DLD1 (cell line): ENCODE results near the gene HES7.

ENCODE experiments used
- in situ Hi-C: cut with HindIII; loops from 2 replicates; pipeline ENCODE4 v1.10.0; 2017; ENCODE audit warnings: low sequenced_read_pairs

The HES7 gene

DNA sequence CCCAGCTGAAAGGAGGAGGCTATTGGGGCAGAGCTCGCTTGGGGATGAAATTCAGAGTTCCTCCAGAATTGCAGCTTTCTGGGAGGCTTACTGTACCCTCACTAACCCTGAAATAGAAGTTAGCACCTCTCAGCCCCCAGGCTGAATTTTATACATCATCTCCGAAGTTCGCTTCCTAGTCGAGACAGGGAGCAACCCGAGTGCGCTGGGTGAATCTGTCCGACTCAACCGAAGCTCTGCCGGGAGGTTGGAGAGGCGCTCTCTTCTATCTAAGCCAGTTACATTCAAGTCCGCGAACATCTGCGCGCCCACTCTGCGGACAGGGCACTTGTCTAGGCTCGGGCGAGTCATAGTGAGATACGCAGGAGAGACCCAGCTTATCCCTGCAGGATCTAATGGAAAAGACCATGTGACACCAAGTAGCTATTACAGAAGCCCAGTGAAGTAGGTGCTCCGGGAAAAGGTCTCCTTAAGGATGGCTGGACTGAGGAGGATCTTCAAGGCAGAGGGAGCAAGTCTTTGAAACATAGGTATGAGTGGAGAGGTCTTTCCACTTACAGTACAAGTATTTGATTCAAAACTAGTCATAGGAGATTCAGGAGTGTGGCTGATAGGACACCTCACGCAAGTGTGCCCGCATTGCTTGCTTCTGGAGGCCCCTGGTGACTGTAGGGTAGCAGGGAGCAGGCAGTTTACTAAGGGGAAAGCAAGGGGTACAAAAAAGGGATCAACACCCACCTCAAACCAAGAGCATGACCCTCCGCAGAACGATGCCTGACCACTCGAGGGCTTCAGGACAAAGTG is 646 bp upstream of the HES7 start:
- in situ Hi-C loops = loop anchor here (25.0 kb wide), 1 partner anchor 188 kb away; the partner anchor contains the start of gene ARHGEF15

DNA sequence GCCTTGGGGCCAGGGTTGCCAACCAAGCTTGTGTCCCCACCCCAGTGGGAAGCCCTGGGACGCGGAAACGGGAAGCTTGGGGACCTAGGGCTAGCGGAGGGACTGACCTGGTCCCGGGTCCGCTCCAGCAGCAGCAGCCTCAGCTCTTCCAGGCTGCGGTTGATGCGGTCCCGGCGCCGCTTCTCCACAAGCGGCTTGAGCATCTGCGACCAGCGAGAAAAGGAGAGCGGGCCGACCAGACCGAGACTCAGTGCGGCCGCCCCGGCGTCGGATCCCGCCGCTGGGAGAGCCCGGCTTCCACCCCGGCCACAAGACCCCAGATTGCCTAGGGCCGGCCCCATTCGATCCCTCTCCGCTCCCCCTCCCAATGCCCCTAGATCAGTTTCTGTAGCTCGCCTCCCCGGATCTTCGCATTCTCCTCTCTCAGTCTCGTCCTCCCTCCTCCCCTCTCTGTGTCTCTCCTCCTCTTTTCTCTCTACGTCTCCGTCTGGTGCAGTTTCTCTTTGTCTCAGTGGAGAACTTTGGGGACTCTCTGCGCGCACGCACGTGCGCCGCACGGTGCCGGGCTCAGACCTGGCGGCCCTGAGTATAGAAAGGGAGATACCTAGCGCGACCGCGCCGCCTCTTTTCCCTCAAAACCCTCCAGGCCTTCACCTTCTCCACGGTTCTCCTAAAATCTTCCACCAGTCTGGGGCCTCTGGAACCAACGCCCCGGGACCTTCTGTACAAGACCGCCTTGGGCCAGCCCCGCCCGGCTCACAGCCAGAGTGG is 797 bp downstream of the HES7 start:
- in situ Hi-C loops = loop anchor here (25.0 kb wide), 1 partner anchor 189 kb away; the partner anchor contains the start of gene ARHGEF15

DNA sequence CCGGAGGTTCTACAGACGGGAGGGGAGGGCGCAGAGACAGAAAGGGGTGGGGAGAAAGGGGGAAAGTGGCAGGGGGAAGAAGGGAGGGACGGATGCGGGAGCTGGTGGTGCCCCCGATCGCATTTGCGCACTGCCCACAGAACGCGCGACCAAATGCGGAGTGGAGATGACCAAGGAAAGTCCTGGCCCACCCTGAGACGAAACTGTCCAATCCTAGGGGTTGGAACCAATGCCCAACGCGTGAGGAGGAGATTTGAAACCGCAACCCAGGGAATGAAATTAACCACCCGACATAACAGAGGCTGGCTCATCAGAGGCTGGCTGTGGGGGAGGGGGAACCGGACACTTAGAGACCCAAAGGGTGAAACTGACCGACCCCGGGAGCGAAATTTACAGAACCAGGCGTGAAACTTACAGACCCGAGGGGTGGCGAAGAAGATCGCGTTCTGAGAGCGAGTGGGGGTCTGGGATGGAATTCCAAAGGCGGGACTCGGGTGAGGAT is 1.4 kb downstream of the HES7 start:
- in situ Hi-C loops = loop anchor here (25.0 kb wide), 1 partner anchor 190 kb away; the partner anchor contains the start of gene ARHGEF15

DNA sequence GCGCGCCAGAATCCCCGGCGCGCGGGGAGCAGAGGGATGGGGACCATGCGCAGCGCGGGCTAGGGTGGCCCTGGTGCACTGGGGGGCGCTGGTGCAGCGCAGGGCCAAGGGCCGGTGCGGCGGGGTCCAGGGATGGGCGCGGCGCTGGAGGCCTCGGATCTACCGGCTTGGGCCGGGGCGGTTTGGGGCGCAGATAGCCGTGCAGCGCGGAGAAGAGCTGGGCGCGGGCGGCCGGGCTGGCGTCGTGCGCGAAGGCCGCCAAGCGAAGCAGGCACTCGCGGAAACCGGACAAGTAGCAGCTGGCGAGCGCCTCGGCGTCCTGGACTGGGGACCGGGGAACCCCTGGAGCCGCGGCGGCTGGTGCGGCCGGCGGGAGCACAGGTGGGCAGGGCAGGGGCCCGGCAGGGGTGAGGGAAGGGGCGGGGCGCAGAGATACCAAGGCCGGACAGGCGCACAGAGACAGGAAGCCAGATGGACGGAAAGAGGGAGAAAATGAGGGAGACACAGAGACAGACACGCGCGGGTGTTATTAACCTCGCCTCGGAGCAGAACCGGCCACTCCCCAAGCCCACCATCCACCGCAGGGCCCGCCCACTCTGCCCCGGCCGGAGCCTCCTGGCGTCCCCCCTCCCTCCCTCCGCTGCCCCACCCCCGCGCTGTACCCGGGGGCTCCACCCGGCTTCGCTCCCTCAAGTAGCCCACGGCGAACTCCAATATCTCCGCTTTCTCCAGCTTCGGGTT is 2.1 kb downstream of the HES7 start:
- in situ Hi-C loops = loop anchor here (25.0 kb wide), 1 partner anchor 190 kb away; the partner anchor contains the start of gene ARHGEF15

DNA sequence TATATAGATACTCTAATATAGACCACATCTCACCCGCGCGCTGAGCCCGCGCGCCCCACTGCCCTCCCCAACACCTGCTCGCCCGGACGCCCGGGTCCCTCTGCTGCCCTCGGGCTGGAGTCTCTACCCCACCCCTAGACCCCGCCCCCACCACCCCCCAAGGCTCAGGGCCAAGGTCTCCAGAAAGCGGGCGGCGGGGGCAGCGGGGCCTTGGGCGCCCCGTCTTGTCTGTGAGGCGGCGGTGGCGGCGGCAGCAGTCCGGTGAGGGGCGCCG is 2.6 kb downstream of the HES7 start:
- in situ Hi-C loops = loop anchor here (25.0 kb wide), 1 partner anchor 191 kb away; the partner anchor contains the start of gene ARHGEF15

DNA sequence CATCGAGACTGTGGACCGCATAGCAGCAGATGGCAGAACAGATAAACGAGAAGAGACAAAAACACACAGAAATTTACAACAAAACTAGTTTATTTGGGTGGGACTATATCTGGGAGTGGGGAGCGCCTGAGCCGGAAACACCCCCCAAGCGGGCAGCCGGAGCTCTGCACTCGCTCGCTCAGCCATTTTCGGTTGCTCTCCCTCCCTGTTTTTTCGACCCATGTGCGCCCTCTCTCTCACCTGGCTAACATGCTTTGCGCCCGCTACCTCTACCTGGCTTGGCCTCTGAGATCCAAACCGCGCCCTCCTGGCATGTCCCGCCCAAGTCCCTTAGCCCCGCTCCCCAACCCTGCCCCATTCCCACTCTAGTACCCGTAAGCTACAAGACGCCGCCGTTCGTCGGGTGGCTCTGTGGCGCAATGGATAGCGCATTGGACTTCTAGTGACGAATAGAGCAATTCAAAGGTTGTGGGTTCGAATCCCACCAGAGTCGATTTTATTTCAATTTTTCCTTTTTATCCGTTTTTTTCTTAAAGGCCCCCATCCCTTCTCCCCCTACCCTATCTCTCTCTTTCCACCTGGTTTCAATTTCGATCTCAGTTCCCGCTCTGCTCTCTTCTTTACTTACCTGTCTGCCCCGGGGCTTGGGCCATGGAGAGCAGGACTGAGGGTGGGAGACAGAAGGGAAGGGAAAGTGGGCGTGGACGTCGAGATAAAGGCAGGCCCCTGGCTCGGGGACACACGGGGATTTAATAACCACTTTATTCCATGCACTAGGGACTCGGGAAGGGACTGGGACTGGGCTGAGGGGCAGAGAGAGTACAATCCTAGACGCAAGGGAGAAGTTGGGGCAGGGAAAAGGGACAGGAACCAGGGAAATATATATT is 3.1 kb downstream of the HES7 start:
- in situ Hi-C loops = loop anchor here (25.0 kb wide), 1 partner anchor 192 kb away; the partner anchor contains the start of gene ARHGEF15

DNA sequence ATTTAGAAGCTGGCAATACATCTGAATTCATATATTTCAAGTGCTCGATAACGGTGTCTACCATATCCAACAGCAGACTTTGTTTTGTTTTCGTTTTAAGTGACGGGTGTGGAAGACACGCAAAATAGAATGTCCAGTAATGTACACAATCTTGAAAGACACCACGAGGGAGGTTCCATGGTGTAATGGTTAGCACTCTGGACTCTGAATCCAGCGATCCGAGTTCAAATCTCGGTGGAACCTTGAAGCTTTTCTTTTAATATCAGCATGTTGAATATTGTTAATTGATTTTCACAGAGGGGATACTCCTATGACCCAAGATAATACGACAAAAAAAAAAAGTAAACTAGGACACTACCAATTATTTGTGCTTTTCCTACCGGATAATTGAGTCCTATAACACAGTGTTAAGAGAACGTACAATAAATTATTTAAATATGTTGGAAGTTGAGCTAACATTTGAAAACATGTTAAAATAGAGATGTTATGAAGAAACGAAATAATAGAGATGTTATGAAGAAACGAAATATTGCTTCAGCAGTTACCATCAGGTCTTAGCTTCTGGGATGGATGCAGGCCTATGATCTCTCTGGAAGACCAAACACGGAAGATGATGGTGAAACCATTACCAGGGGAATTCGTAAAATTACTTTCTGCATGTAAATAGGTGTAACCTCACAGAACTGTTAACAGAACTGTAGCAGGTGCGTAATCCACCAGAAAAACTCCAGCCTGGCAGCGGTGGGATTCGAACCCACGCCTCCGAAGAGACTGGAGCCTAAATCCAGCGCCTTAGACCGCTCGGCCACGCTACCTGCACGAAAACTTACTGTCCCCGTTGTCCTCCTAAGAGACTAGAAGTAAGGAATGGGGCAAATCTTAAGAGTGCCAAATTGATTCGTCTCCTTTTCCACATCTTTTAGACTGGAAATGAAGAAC is 4.1 kb downstream of the HES7 start:
- in situ Hi-C loops = loop anchor here (25.0 kb wide), 1 partner anchor 192 kb away; the partner anchor contains the start of gene ARHGEF15

DNA sequence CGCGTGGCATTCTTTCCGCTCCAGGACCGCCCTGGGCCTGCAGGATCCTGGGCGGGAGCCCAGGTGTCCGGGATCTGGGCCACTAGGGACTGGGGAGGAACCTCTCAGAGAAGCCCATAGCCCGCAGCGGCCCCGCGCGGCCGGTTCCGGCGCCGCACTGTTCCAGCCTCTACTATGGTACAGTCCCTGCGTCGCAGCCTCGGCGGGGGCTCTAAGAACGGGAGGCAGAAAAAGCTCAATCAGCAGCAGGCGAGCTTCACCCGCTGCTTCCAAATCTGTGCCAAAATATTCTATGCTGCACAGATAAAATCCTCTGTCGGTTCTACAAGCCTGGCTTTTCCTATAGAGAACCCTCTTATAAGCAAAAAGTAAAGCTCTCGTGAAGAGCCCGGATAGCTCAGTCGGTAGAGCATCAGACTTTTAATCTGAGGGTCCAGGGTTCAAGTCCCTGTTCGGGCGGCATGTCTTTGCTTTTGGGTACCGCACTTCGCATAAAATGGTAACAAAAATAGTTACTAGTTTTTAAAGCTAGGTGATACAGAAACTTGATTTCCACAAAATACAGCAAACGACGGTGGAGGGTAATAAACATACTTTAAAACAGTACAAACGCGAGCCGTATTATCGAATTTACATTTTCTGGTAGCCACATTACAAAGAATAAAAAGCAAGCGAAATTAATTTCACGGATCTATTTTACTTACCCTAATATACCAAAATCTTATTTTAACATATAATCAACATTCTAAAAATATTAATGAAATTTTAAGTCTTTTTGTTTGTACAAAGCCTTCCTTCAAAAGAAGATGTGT is 4.9 kb downstream of the HES7 start:
- in situ Hi-C loops = loop anchor here (25.0 kb wide), 1 partner anchor 193 kb away; the partner anchor contains the start of gene ARHGEF15

DNA sequence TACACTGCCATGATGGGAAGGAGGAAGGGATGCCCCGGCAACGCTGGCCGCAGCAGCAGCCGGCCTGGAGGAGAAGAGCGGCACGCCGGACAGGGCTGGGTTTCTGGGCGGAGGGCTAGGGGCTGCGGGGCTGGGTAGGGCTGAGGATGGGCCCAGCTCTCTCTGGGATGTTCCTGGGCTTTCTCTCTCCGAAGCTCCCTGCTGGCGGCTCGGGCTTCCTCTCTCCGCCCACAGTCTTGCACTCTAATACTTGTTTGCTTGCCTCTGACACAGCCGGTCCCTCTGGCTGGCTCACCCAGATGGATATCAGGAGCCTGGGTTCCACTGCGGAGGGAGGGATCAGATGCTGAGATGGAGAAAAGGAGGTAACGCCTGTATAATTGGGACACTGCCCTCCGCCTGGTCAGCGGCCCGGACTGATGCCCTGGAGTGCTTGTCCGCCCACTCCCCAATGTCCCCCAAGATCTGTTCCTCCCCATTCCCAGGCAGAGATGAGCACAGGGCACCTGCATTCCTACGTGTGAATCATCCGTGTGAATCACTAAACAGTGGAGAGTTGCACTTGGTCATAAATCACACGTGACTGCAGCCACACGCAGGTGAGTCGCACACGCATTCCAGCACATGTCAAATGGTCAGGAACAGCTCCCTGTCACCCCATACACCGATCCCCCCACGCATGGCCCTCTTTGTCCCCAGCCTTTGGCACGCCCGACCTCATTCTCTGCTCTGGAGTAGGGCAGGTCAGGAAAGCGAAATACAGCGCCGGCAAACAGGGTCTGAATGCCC is 5.7 kb downstream of the HES7 start, which contains the start of gene ALOXE3:
Gene ALOXE3 (minus strand): TSS at position 535 of the 789 bp plus-strand sequence. CDS start 524 bp downstream, at position 11.
- in situ Hi-C loops = loop anchor here (25.0 kb wide), 1 partner anchor 194 kb away; the partner anchor contains the start of gene ARHGEF15

DNA sequence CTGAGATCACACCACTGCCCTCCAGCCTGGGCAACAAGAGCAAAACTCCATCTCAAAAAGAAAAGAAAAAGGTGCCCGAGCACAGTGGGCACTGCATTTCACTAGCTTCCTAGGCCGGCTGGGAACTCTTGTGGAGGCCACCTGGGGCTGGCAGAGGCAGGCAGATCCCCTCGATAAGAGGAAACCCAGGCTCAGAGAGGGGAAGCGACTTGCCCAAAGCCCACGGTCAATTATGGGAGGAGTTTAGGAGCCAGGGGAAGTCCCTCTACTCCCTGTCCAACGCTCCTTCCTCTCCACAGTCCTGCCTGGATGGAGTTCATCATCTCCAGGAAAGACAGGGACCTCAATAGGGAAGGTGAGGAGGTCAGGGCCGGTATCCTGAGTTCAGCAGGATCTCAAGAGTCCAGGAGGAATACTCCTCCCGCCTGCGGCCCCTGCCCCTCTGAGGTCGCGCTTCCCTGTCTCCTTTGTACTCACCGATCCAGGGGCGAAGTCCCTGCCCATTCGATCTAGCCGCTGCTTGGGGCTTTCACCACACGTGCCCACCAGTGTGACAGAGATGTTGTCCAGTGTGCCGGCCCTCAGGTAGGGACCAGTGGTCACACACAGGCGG is 6.4 kb downstream of the HES7 start:
- in situ Hi-C loops = loop anchor here (25.0 kb wide), 1 partner anchor 195 kb away; the partner anchor contains the start of gene ARHGEF15

DNA sequence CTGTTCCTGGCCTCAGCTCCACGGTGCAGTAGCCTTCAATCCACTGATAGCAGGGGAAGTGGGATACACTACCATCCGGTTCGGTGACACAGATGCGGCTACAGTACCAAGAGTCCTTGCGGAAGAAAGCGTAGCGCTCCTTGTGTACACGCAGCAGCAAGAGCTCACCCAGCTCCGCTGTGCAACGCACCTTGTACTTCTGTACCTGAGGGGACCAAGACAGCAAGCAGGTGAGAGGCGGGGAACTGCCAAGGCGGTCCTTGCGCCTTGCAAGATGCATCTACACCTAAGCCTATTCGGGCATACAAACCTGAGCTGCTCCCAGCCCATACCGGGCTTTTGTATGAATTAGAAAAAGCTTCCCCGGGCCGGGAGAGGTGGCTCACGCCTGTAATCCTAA is 7.1 kb downstream of the HES7 start:
- in situ Hi-C loops = loop anchor here (25.0 kb wide), 1 partner anchor 196 kb away; the partner anchor contains the start of gene ARHGEF15

DNA sequence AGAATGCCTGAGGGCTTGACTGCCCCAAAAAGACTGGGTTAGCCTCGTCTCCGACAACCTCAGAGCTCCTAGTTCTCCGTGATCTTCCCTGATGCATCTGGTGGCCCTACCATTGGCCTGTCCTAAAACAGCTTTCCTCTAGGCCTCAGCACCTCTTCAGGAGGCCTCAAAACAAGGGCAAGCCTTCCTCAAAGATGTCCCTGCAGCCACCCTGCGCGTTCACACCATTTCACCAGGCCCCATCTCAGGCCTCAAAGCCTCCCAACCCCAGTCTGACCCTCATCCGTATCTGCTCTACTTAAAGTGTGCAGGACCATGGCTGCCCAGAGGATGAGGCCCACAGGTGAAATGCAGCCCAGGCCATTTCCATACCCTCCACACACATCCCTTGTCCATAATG is 13.0 kb downstream of the HES7 start:
- in situ Hi-C loops = loop anchor here (25.0 kb wide), 1 partner anchor 201 kb away; the partner anchor contains the start of gene ARHGEF15

DNA sequence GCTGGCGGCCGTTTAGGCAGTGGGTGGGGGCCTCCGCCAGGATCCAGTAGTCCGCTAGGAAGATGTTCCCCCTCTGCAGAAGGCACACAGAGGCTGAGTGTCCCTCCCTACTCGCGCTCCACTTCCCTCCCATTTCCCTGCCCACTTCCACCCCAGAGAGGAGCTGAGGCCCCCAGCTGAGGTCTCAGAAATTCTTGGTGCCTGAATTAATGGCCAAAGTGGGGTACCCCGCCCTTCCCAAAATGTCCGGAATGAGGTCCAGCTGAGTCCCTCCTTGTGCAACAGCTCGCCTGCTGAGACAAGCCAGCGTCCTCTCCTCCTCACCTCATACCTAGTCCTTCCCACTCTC is 13.5 kb downstream of the HES7 start:
- in situ Hi-C loops = loop anchor here (25.0 kb wide), 1 partner anchor 202 kb away; the partner anchor contains the start of gene ARHGEF15

DNA sequence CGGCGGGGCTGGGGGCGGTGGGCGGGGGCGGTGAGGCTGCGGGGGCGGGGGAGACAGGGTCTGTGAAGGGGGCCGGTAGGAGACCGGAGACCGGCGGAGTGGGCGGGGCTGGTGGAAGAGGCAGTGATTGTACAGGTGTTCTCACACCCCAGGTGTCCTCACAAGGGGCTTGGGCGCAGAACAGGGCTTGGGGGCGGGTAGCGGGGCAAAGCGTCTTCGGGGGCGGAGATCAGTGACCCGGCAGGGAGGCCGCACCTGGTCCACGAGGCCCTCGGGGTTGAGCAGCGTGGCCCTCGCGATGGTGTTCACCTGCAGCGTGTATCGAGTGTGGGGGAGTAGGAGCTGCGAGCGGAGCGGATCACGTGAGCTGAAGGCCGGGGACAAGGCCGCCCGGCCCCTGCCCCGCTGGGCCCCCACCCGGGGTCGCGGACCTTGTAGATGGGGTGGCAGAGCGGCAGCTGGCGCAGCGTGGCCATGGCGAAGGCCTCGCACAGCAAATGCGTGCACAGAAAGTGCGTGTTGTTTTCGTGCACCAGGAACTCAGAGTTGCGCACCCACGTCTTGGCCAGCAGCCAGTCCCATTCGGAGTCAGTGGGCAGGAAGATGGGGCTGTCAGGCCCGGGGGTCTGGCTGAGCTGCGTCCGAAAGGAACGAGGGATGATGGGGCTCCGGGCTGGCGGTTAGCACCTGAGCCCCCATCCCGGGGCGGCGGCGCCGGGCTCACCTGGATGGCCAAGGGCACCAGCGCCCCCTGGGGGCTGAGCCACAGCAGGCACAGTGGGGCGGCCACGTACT is 14.0 kb downstream of the HES7 start:
- in situ Hi-C loops = loop anchor here (25.0 kb wide), 1 partner anchor 202 kb away; the partner anchor contains the start of gene ARHGEF15

DNA sequence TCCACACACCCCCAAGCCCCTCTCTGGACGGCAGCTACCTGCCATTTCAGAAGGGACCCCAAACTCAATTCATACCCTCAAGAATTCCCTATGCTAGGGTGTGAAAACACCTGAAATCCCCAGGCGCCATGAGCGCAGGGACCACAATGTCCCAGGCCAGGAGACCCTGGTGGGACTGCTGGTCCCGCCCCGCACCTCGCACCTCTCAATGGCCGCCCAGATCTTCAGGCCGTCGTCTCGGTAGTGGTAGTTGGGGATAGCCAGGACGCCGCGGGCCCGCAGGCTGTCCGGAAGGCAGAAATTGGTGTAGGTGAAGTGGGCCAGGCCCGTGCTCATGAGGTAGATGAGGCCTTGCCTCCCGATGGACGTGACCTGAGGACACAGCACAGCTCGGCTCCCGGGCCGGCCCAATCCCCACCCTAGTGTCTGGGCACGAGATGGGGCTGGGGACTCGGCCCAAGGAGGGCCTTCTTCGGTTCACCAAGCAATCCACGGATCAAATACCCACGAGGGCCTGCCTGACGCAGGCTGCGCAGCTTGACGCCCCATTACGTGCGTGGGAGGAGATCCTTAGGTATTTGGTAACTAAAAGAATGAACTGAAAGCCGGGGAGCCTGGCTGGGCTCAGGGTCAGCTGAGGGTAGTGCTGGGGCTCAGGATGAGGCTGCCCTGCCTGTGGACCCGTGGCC is 14.8 kb downstream of the HES7 start:
- in situ Hi-C loops = loop anchor here (25.0 kb wide), 1 partner anchor 203 kb away; the partner anchor contains the start of gene ARHGEF15
